Fibroblast of skin of abdomen (primary cell): ENCODE data around the gene AGFG2.

Experiments
- DNase-seq: peaks from one replicate; pipeline ENCODE4 v3.0.0-alpha.2; 2013

Gene AGFG2

GRCh38 chr7:100613412-100614175 is 74.6 kb downstream of the AGFG2 start:
- DNase-seq = no peak

- no peak for DNase-seq
Measured at GRCh38 chr7:100614308-100614861, 75.4 kb downstream of the AGFG2 start.
